Esophagus (tissue), 2 donors: ENCODE results near the gene MED10. TPM values are rescaled to one million over a fixed set of nuclear protein-coding genes. Genes with fewer than 3 reads are reported as not detected.

Experiments
- H3K27ac ChIP-seq, 2 donors: one replicate each; pipeline ENCODE4 v1.5.1; 2013; ENCODE audit warnings: low read depth in 2 of 2, mild to moderate bottlenecking in 2 of 2, inconsistent platforms in 1 of 2, low read length in 1 of 2, moderate library complexity in 1 of 2
- H3K27me3 ChIP-seq, 2 donors: one replicate each; pipeline ENCODE4 v1.6.1; 2013; ENCODE audit warnings: low read length in 2 of 2, control low read depth in 1 of 2, mild to moderate bottlenecking in 1 of 2; ENCODE audit not compliant: insufficient read depth in 2 of 2, control insufficient read depth in 1 of 2
- H3K36me3 ChIP-seq, 2 donors: one replicate each; pipeline ENCODE4 v1.6.1; 2013; ENCODE audit warnings: low read length in 1 of 2; ENCODE audit not compliant: control insufficient read depth in 2 of 2, insufficient read depth in 2 of 2
- H3K4me1 ChIP-seq, 2 donors: one replicate each; pipeline ENCODE4 v1.6.1; 2013; ENCODE audit warnings: low read length in 1 of 2; ENCODE audit not compliant: control insufficient read depth in 2 of 2, insufficient read depth in 2 of 2
- H3K4me3 ChIP-seq, 2 donors: one replicate each; pipeline ENCODE4 v1.5.1; 2013; ENCODE audit warnings: low read length in 2 of 2, mild to moderate bottlenecking in 2 of 2, low read depth in 1 of 2, moderate library complexity in 1 of 2
- H3K9me3 ChIP-seq, 2 donors: one replicate each; pipeline ENCODE4 v1.6.1; 2013; ENCODE audit warnings: mild to moderate bottlenecking in 2 of 2, low read depth in 1 of 2, low read length in 1 of 2, moderate library complexity in 1 of 2; ENCODE audit not compliant: control insufficient read depth in 2 of 2, insufficient read depth in 1 of 2
- WGBS, 2 donors: extraction: QIAGEN DNeasy Blood & Tissue Kit; methylation state at CpG; one replicate each; pipeline ENCODE4 v1.1.7; 2013; 5-methylcytosine and 5-hydroxymethylcytosine counted together
- polyA plus RNA-seq, 2 donors: library from polyadenylated mRNA; stranded (reverse); fragments of 200-250 nt; gene quantifications; one replicate each; pipeline ENCODE4 v1.2.3, GENCODE V29; 2013
- donor health status: healthy with polysubstance abuse.
- donor health status: Bipolar disorder and iron deficiency.

MED10 gene
- polyA plus RNA-seq, 2 donors, result 25.6 to 34.4 TPM

DNA sequence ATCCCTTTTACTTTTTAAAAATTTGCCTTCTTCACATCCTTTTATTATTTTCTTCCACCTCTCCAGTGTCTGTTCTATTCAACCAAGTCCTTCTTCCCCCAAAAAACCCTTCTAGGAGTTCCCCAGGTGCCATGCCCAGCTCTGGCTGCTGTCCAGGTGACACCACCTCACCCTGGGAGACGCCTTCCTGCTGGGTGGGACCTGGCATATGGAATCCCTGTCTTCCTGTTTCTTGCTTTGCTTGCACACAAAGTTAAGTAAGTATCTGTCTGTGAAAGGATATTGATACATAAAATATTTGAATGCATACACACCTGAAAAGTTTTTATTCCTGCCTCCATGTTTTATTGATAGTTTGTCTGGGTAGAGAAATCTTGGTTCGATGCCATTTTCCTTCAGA, 23.1 kb upstream of the MED10 start:
- H3K27me3 ChIP-seq, result no peaks in the 10 kb centered on the region
- WGBS, 2 donors, result 57 to 63% methylated on average over 2 of the region's 2 CpGs
- peaks cover 0 to 4% of the 10 kb centered on the region in 2 donors for H3K9me3 ChIP-seq
- H3K27ac ChIP-seq, result no peak overlapping the region
- H3K4me3 ChIP-seq, result no peak overlapping the region
- no peaks in the 10 kb centered on the region for H3K36me3 ChIP-seq
- H3K4me1 ChIP-seq, result peaks cover 0 to 4% of the 10 kb centered on the region in 2 donors

DNA sequence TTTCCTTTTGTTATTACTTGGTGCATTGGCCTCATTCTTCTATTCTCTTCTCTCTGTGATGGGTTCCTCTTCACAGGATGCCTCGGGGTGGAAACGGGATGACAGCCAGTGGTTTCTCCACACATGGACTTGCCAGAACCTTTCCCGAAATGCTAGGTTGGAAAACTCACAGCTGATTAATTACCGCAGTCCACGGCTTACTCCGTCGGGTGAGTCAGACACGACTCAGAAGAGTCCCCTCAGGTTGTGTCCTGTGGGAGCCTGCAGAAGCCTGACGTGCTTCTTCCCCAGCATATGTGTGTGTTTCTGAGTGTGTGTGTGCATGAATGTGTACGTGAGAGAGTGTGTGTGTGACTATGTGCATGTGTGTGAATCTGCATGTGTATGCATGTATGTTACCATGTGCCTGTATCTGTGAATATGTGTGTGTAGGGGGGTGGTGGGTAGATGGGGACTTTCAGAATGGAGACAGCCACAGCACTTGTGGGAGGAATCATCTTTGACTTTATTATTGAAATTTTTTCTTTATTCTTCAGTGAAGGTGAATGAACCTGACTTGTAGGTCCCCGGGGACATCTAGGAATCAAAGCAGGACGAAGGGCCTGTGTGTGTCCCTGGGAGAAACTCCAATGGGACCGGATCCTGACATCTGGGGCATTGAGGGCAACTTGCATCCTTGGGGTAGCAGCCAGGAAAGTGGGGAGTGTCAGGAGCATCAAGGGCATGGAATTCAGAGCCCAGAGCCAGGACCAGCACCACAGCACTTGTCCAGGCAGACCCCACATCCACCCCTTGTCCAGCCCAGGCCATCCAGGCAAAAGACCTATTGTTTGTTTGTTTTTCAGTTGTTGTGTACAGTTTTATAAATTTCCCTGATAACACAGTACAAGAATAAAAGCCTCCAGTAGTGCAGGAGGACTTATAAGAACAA, 21.9 kb upstream of the MED10 start:
- 41 to 54% methylated on average over 13 of the region's 13 CpGs for WGBS, 2 donors
- peaks cover 0 to 4% of the 10 kb centered on the region in 2 donors for H3K9me3 ChIP-seq
- no peak overlapping the region for H3K27ac ChIP-seq
- H3K4me3 ChIP-seq, result no peak overlapping the region
- no peaks in the 10 kb centered on the region for H3K36me3 ChIP-seq
- H3K4me1 ChIP-seq, result peaks cover 0 to 4% of the 10 kb centered on the region in 2 donors
- no peaks in the 10 kb centered on the region for H3K27me3 ChIP-seq

DNA sequence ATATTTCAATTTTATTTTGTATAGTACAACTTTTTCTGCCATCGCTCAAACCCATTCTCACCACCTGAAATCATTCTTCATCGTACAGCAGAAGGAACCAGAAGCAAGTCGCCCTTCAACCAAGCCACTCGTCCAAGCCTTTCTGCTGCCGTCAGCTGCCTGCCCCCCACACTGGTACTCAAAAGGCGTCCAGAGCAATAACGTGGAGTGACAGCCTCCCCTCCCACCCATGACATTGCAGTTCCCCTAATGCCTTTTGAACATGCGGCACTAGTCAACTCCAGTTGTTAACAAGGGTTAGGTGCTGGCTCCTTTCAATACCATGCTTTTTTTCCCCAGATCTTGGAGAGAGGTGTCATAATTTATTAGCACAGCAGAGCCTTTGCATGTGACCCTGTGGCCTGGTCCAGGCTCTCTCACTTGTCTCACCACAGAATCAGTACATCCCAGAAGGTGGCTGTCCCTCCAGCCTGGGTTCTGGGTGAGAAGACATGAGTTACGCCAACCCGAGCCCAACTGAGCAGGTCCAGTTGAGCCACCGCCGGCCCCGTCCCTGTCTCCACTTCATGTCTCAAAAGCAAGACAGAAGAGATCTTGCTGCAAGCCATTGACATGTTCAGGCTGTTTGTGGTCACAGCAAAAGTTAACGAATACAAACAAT, 20.4 kb upstream of the MED10 start:
- no peak overlapping the region for H3K4me3 ChIP-seq
- H3K27me3 ChIP-seq, result no peaks in the 10 kb centered on the region
- peaks cover 0 to 4% of the 10 kb centered on the region in 2 donors for H3K9me3 ChIP-seq
- peaks cover 0 to 4% of the 10 kb centered on the region in 2 donors for H3K4me1 ChIP-seq
- 86 to 88% methylated on average over 14 of the region's 14 CpGs for WGBS, 2 donors
- H3K27ac ChIP-seq, result no peak overlapping the region
- no peaks in the 10 kb centered on the region for H3K36me3 ChIP-seq

DNA sequence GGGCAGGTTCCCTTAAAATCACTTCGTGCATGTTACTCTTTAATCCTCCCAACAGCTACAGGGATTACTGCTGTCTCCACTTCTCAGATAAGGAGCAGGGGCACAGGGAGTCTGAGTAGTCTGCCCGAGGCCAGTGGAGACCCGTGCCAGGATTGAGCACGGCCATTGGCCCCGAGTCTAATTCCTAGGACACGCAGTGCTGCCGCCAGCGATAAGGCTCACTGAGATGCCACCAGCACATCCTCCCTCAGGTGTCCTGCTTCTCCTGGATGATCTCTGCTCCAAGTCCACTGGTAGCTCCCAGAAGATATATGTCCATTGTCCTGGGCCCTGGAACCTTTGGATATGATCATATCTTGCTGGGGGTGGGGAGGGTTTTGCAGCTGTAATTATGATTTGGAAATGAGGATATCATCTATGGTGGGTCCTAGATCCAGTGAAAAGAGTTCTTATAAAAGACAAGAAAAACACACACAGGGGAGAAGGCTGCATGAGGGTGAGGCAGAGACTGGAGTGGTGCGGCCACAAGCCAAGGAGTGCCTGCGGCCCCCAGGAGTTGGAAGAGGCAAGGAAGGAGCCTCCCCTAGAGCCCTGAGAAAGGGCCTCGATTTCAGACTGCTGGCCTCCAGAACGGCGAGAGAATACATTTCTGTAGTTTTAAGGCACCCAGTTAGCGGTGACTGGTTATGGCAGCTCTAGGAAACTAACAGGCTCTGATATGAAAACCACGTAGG, 19.4 kb upstream of the MED10 start:
- H3K27ac ChIP-seq, result no peak overlapping the region
- H3K4me3 ChIP-seq, result no peak overlapping the region
- 88 to 89% methylated on average over 15 of the region's 15 CpGs for WGBS, 2 donors
- H3K4me1 ChIP-seq, result peaks cover 0 to 4% of the 10 kb centered on the region in 2 donors
- no peaks in the 10 kb centered on the region for H3K27me3 ChIP-seq
- no peaks in the 10 kb centered on the region for H3K36me3 ChIP-seq
- H3K9me3 ChIP-seq, result peaks cover 0 to 4% of the 10 kb centered on the region in 2 donors

DNA sequence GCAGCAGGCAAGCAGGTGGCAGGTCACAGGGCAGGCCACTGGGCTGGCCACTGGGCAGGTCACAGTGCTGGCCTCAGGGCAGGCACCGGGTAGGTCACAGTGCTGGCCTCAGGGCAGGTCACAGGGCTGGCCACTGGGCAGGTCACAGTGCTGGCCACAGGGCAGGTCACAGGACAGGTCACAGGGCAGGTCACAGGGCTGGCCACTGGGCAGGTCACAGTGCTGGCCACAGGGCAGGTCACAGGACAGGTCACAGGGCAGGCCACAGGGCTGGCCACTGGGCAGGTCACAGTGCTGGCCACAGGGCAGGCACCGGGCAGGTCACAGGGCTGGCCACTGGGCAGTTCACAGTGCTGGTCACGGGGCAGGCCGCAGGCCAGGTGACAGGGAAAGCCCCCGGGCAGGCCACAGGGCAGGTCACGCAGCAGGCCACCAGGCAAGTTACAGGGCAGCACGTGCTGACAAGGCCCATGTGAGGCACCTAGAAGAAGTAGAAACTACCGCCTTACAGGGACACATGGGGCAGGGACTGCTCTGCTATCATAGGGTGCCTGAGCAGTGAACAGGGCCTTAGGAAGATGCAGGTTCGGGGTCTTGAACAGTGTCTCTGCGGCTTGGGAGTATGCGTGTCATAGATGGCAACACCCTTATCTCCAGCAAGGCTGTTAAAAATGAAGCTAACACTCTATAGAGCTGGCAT, 18.6 kb upstream of the MED10 start:
- no peak overlapping the region for H3K27ac ChIP-seq
- no peaks in the 10 kb centered on the region for H3K27me3 ChIP-seq
- no peak overlapping the region for H3K4me3 ChIP-seq
- peaks cover 0 to 4% of the 10 kb centered on the region in 2 donors for H3K9me3 ChIP-seq
- H3K4me1 ChIP-seq, result peaks cover 0 to 4% of the 10 kb centered on the region in 2 donors
- H3K36me3 ChIP-seq, result no peaks in the 10 kb centered on the region
- WGBS, 2 donors, result 91% methylated on average over 11 of the region's 11 CpGs

DNA sequence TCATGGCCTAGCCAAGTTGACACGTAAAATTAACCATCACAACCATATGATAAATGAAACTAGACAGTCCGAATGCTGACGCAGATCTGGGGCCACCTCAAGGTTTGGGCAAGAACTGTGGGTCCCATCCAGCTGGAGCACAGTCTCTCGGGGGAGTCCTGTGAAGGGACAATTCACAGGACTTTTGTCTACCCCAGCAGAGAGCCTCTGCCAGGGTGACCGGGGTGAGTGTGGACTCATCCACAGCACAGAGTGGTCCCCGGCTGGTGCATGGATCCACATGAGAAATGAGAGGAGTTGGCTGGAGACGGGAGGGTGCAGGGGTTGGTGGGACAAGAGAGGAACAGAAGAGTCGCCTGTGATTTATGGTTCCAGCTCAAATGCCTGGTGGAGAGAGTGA, 17.7 kb upstream of the MED10 start:
- Histone ChIP-seq H3K27ac (no peak overlapping the region), H3K27me3 (no peaks in the 10 kb centered on the region), H3K9me3 (peaks cover 0 to 4% of the 10 kb centered on the region in 2 donors), H3K4me1 (peaks cover 0 to 2% of the 10 kb centered on the region in 2 donors), H3K36me3 (no peaks in the 10 kb centered on the region), H3K4me3 (no peak overlapping the region)
- 86 to 92% methylated on average over 8 of the region's 8 CpGs for WGBS, 2 donors

DNA sequence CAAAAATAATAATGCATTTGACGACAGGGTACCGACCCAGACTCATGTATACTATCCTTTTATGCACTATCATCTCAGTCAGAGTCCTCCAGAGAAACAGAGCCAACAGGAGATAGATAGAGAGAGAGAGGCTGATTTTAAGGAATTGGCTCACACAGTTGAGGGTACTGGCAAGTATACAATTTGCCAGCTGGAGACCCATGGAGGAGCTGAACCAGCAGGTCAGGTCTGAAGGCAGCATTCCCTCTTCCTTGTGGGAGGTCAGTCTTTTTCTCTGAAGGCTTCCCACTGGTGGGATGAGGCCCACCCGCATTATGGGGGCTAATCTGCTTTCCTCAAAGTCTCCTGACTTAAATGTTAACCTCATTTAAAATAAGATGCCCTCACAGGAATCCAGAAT, 17.3 kb upstream of the MED10 start:
- H3K27ac ChIP-seq, result no peak overlapping the region
- H3K9me3 ChIP-seq, result peaks cover 0 to 4% of the 10 kb centered on the region in 2 donors
- no peaks in the 10 kb centered on the region for H3K27me3 ChIP-seq
- H3K4me1 ChIP-seq, result peaks cover 0 to 2% of the 10 kb centered on the region in 2 donors
- 91 to 96% methylated on average over 3 of the region's 3 CpGs for WGBS, 2 donors
- no peak overlapping the region for H3K4me3 ChIP-seq
- no peaks in the 10 kb centered on the region for H3K36me3 ChIP-seq

DNA sequence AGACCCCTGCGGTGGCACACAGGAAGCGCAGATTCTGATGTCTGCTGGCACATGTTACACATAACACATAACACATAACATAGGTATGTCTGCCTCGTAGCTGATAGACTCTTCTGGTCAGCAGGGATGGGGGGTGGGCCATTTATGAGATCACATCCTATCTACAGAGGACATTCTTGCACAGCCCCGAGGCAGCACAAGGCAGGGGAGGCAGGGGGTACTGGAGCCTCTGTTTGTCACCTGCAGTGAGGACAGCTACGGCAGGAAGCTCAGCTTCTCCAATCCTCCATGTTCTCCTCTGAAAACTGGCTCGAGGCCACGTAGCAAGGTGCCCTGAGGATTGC, 16.7 kb upstream of the MED10 start:
- no peaks in the 10 kb centered on the region for H3K36me3 ChIP-seq
- no peaks in the 10 kb centered on the region for H3K27me3 ChIP-seq
- H3K9me3 ChIP-seq, result peaks cover 0 to 3% of the 10 kb centered on the region in 2 donors
- H3K4me3 ChIP-seq, result no peak overlapping the region
- no peak overlapping the region for H3K27ac ChIP-seq
- 67 to 79% methylated on average over 7 of the region's 7 CpGs for WGBS, 2 donors
- H3K4me1 ChIP-seq, result peaks cover 0 to under 1% of the 10 kb centered on the region in 2 donors
